T-helper 17 cell (primary cell): Measurements from ENCODE around the gene KNDC1. TPM values are rescaled to one million over a fixed set of nuclear protein-coding genes. Genes with fewer than 3 reads are reported as not detected.

Experiments used
- ATAC-seq: fragments of 150-1000 bp; cut with Tn5 transposase; 2 replicates; pipeline ENCODE4 v1.10.0; 2021; ENCODE audit warnings: mild to moderate bottlenecking, moderate library complexity
- DNase-seq, 3 donors: peaks; one replicate each; pipeline versions ENCODE4 v3.0.0 to v3.0.0-alpha.2; 2020 to 2021
- H3K9me3 ChIP-seq: one replicate; pipeline ENCODE4 v1.7.0; 2013; ENCODE audit warnings: low read length, mild to moderate bottlenecking; ENCODE audit not compliant: control insufficient read depth, poor library complexity, severe bottlenecking
- H3K27ac Mint-ChIP-seq: one replicate; pipeline ENCODE4 v1.8.0; 2022; ENCODE audit warnings: mild to moderate bottlenecking, moderate library complexity, mixed read lengths
- H3K27me3 Mint-ChIP-seq: one replicate; pipeline ENCODE4 v1.8.0; 2022; ENCODE audit warnings: mixed read lengths
- H3K36me3 Mint-ChIP-seq: one replicate; pipeline ENCODE4 v1.8.0; 2022; ENCODE audit warnings: low read depth, mixed read lengths
- H3K4me1 Mint-ChIP-seq: one replicate; pipeline ENCODE4 v1.8.0; 2022; ENCODE audit warnings: mild to moderate bottlenecking, mixed read lengths
- H3K4me3 Mint-ChIP-seq: one replicate; pipeline ENCODE4 v1.8.0; 2022; ENCODE audit warnings: mild to moderate bottlenecking, moderate library complexity, mixed read lengths
- total RNA-seq, 4 donors: library from RNA in 2 of 4; stranded (reverse) in 2 of 4; gene quantifications; one replicate each; pipeline ENCODE4 v1.2.3 and lab custom pipeline; 2022 to 2026

KNDC1 gene
- total RNA-seq, 2 donors from 2014 or later = 0.42 to 1.1 TPM

- no peaks in the 10 kb centered on the region for H3K36me3 Mint-ChIP-seq
- H3K27me3 Mint-ChIP-seq = peaks cover 4% of the 10 kb centered on the region
- peaks cover 2% of the 10 kb centered on the region for H3K4me1 Mint-ChIP-seq
- H3K27ac Mint-ChIP-seq = no peak overlapping the region
- H3K4me3 Mint-ChIP-seq = no peak overlapping the region
- DNase-seq = no peak
- no peak for ATAC-seq
- no peaks in the 10 kb centered on the region for H3K9me3 ChIP-seq
These were observed 37.1 kb downstream of the KNDC1 start for GRCh38 chr10:133196936-133197758.

DNA sequence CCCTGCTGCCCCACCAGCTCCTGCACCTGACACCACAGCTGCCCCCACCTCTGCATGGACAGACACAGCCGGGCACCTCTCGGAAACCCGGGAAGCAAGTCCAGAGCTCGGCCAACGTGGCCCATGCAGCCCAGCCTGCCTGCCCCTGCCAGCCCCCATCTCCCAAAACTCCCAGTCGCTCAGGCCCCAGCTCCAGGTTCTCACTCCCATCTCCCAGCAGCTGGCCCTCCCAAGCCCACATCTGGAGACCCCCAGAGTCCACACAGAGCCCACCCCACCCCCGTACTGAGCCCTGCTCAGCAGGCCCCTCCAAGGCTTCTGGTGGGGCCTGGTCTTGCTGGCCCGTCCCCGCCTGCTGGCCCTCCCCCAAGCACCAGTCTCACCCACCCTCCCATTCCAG is 37.8 kb downstream of the KNDC1 start:
- DNase-seq = no peak

DNA sequence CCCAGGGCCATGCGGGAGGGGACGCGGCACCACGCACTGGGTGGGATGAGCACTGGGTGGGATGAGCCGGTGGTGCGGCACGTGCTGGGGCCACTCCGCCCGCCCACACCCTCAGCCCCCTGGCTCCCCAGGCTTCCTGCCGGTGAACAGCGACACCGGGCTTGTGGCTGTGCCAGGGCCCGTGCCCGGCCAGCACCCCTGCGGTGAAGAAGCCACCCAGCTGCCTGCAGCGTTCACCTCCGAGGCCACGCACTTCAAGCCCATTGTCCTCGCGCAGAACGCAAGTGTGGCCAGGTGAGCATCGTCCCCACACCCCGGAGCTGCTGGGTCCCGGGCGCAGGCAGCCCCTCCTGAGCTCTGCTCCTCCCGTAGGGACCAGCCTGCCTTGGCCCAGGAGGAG is 38.2 kb downstream of the KNDC1 start:
- DNase-seq = no peak

More for the DNA sequence above, 37.8 kb downstream of the KNDC1 start:
- Mint-ChIP-seq H3K27ac (no peak overlapping the region), H3K4me3 (no peak overlapping the region), H3K4me1 (peaks cover 2% of the 10 kb centered on the region), H3K36me3 (no peaks in the 10 kb centered on the region), H3K27me3 (peaks cover 4% of the 10 kb centered on the region)
- no peaks in the 10 kb centered on the region for H3K9me3 ChIP-seq
- no peak for ATAC-seq

DNA sequence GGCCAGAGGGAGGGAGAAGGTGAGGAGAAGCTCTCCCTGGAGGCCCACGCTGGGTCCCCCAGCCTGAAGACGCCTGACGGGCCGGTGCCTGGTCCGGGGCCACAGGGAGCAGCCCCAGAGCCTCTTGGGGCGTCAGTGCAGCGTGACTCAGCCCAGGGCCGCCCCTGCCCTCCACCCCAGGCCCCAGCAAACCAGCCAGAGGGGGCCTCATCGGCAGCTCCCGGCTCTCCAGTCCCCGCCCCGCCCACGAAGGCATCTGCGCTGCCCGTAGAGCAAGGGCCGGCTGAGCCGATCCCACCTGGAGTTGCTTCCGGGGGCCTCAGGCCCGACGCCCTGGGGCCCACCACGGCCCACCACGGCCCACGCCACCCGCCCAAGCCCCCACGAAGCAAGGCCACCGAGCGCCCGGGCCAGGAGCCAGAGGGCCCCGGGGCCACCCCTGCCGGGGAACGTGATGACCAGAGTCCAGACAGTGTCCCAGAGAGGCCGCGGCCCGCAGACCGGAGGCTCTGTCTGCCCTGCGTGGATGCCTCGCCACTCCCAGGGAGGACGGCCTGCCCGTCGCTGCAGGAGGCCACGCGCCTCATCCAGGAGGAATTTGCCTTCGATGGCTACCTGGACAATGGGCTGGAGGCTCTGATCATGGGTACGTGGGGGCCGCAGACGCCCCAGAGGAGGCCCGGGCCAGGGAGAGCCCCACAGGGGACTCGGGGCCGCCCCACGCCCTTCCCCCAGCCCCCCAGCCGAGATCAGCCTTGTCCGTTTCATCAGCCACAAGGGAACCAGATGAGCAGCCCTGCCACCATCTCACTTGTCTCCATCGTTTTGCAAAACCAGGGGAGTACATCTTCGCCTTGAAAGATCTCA is 38.8 kb downstream of the KNDC1 start:
- H3K27me3 Mint-ChIP-seq = peaks cover 4% of the 10 kb centered on the region
- H3K4me1 Mint-ChIP-seq = peaks cover 2% of the 10 kb centered on the region
- no peak overlapping the region for H3K4me3 Mint-ChIP-seq
- H3K27ac Mint-ChIP-seq = no peak overlapping the region
- ATAC-seq (no peak), DNase-seq (no peak)
- no peaks in the 10 kb centered on the region for H3K9me3 ChIP-seq
- H3K36me3 Mint-ChIP-seq = no peaks in the 10 kb centered on the region

More for the DNA sequence above, 38.2 kb downstream of the KNDC1 start:
- Mint-ChIP-seq H3K27ac (no peak overlapping the region), H3K27me3 (peaks cover 4% of the 10 kb centered on the region), H3K4me3 (no peak overlapping the region), H3K36me3 (no peaks in the 10 kb centered on the region), H3K4me1 (peaks cover 2% of the 10 kb centered on the region)
- ATAC-seq = no peak
- no peaks in the 10 kb centered on the region for H3K9me3 ChIP-seq

DNA sequence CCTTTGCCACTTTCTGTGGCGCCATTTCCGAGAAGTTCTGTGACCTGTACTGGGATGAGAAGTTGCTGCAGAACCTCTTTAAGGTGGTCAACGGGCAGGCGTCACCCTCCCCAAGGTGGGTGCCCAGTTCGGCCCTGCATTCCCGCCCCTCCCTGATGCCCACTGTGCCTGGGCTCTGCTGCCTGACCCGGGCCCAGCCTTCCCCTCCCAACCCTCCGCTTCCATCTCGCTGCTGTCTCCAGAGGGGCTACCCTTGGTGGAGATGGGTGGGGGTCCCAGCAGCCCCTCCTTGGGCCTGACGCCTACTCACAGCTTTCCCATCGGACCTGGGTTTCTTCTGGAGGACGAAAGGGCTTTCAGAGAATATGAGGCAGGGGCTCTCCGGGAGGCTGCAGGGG is 39.5 kb downstream of the KNDC1 start:
- DNase-seq (no peak), ATAC-seq (no peak)
- Mint-ChIP-seq H3K27ac (no peak overlapping the region), H3K4me3 (no peak overlapping the region), H3K27me3 (peaks cover 4% of the 10 kb centered on the region), H3K4me1 (peaks cover 2% of the 10 kb centered on the region), H3K36me3 (no peaks in the 10 kb centered on the region)
- H3K9me3 ChIP-seq = no peaks in the 10 kb centered on the region

GRCh38 chr10:133199992-133200611 is 40.1 kb downstream of the KNDC1 start:
- Mint-ChIP-seq H3K27me3 (peaks cover 4% of the 10 kb centered on the region), H3K4me3 (no peak overlapping the region), H3K36me3 (no peaks in the 10 kb centered on the region), H3K4me1 (peaks cover 2% of the 10 kb centered on the region), H3K27ac (no peak overlapping the region)
- no peaks in the 10 kb centered on the region for H3K9me3 ChIP-seq
- no peak for ATAC-seq
- DNase-seq = no peak

DNA sequence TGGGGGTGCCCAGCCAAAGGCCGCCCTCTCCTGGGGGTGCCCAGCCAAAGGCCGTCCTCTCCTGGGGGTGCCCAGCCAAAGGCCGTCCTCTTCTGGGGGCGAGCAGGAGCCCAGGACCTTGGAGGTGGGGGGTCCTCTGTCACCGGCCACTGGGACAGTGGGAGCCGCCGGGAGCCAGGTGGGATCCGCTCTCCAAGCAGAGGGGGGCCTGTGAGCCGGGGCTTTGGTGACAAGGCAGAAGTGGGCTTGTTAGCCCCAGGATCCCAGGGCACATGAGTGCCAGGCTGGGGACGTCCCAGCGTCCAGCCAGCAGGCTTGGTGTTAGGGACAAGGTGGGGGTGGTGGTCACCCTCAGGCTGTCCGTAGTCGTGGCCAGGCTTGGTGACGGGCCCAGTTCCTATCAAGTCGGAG is 40.6 kb downstream of the KNDC1 start:
- Mint-ChIP-seq H3K4me3 (no peak overlapping the region), H3K4me1 (peaks cover 2% of the 10 kb centered on the region)
- DNase-seq = no peak

DNA sequence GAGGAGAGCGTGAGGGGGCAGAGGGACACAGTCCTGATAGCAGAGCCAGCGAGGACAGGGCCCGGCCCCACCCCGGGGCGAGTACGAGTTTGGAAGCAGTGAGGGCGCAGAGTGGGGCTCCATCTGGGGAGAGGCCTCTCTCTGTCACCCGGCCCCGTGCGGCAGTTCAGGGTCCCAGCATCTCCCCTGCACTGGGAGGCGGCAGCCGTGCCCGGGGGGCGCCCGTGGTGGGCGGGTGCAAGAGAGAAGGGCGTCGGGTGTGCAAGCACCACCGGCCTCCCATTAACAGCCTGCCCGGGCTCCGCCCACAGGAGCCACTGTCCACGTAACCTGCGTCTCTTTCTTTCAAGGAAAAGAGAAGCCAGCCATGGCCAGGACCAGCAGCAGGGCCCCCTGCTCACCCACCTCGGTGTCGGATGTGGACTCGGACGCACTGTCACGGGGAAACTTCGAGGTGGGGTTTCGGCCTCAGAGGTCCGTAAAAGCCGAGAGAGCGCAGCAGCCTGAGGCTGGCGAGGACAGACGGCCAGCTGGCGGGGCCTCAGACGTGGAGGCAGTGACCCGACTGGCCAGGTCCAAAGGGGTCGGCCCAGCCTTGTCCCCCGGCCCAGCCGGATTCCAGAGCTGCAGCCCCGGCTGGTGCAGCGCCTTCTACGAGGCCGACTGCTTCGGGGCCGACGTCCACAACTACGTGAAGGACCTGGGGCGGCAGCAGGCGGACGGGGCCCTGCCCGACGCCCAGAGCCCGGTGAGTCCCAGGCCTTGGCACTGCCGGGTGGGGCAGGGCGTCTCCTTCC is 41.3 kb downstream of the KNDC1 start:
- Mint-ChIP-seq H3K4me1 (peaks cover 2% of the 10 kb centered on the region), H3K36me3 (no peaks in the 10 kb centered on the region), H3K4me3 (no peak overlapping the region), H3K27ac (no peak overlapping the region), H3K27me3 (peaks cover 4% of the 10 kb centered on the region)
- DNase-seq (no peak), ATAC-seq (no peak)
- H3K9me3 ChIP-seq = no peaks in the 10 kb centered on the region

More for the DNA sequence above, 40.6 kb downstream of the KNDC1 start:
- no peak for ATAC-seq
- H3K27ac Mint-ChIP-seq = no peak overlapping the region
- no peaks in the 10 kb centered on the region for H3K9me3 ChIP-seq
- peaks cover 4% of the 10 kb centered on the region for H3K27me3 Mint-ChIP-seq
- no peaks in the 10 kb centered on the region for H3K36me3 Mint-ChIP-seq

GRCh38 chr10:133201948-133202725 is 42.1 kb downstream of the KNDC1 start:
- H3K4me1 Mint-ChIP-seq = no peaks in the 10 kb centered on the region
- DNase-seq (no peak), ATAC-seq (no peak)
- H3K4me3 Mint-ChIP-seq = no peak overlapping the region
- H3K36me3 Mint-ChIP-seq = no peaks in the 10 kb centered on the region
- no peaks in the 10 kb centered on the region for H3K9me3 ChIP-seq
- H3K27ac Mint-ChIP-seq = no peak overlapping the region
- H3K27me3 Mint-ChIP-seq = peaks cover 4% of the 10 kb centered on the region

GRCh38 chr10:133202778-133203651 is 43.0 kb downstream of the KNDC1 start:
- no peaks in the 10 kb centered on the region for H3K36me3 Mint-ChIP-seq
- ATAC-seq (no peak), DNase-seq (no peak)
- peaks cover 4% of the 10 kb centered on the region for H3K27me3 Mint-ChIP-seq
- H3K27ac Mint-ChIP-seq = no peak overlapping the region
- H3K4me1 Mint-ChIP-seq = no peaks in the 10 kb centered on the region
- no peak overlapping the region for H3K4me3 Mint-ChIP-seq
- no peaks in the 10 kb centered on the region for H3K9me3 ChIP-seq

DNA sequence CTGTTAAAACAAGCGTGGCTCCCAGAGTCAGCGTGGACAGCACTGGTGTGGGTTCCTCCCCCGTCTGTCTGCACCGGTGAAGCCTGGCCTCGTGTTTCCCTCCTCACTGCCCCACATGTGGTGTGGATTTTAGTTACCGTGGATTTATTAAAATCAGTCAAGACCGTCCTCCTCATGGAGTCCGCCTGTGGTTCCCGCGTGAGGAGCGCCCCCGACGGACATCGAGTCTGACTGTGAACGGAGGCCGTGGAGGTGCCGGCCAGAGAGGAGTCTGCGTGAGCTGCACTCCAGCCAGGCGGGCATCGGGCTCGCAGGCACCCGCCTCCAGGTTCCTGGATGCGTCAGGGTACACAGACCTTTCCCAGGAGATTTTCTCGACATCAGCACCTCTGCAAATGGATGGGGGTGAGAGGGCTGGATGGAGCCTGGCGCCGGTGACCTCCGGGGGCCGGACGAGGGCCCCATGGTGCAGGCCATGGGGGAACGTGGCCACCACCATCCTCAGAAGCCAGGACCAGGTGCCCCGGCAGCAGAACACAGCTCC is 43.7 kb downstream of the KNDC1 start:
- ATAC-seq (no peak), DNase-seq (no peak)
- no peaks in the 10 kb centered on the region for H3K4me1 Mint-ChIP-seq

More for the DNA sequence above, 43.7 kb downstream of the KNDC1 start:
- Mint-ChIP-seq H3K27ac (no peak overlapping the region), H3K36me3 (no peaks in the 10 kb centered on the region), H3K4me3 (no peak overlapping the region), H3K27me3 (peaks cover 4% of the 10 kb centered on the region)
- H3K9me3 ChIP-seq = no peaks in the 10 kb centered on the region
